Tibial nerve (tissue), 4 donors: ENCODE measurements around the gene ZSCAN16. TPM values are rescaled to one million over a fixed set of nuclear protein-coding genes. Genes with fewer than 3 reads are reported as not detected.

Source experiments
- DNase-seq, 2 donors: peaks; one replicate each; pipeline ENCODE4 v3.0.0-alpha.2; 2019; ENCODE audit warnings: low spot score in 2 of 2
- H3K27ac ChIP-seq, 4 donors: fragments of 200-600 bp; sonication (generic) in 3 of 4; one replicate each; pipeline ENCODE4 v1.5.1; 2017 to 2019; ENCODE audit warnings: mild to moderate bottlenecking in 1 of 4
- H3K27me3 ChIP-seq, 2 donors: fragments of 200-600 bp; sonication (generic) in 1 of 2; one replicate each; pipeline versions ENCODE4 v1.5.1 to v1.6.0; 2017 to 2019
- H3K36me3 ChIP-seq, 3 donors: fragments of 200-600 bp; sonication (generic); one replicate each; pipeline ENCODE4 v1.5.1; 2018 to 2019
- H3K4me1 ChIP-seq, 4 donors: fragments of 200-600 bp; sonication (generic) in 3 of 4; one replicate each; pipeline ENCODE4 v1.5.1; 2017 to 2019
- H3K4me3 ChIP-seq, 4 donors: fragments of 200-600 bp; sonication (generic) in 3 of 4; one replicate each; pipeline ENCODE4 v1.5.1; 2017 to 2019; ENCODE audit warnings: mild to moderate bottlenecking in 1 of 4, moderate library complexity in 1 of 4
- H3K9me3 ChIP-seq, 4 donors: fragments of 200-600 bp; sonication (generic) in 3 of 4; one replicate each; pipeline ENCODE4 v1.5.1; 2017 to 2019
- EP300 ChIP-seq, 2 donors: sonication (generic); formaldehyde crosslinking; IDR thresholded peaks; one replicate each; pipeline ENCODE4 v1.6.1; 2017; ENCODE audit warnings: antibody characterized with exemption in 2 of 2, mild to moderate bottlenecking in 1 of 2
- POLR2A ChIP-seq, 2 donors: fragments of 450-650 bp; IDR thresholded peaks; one replicate each; pipeline ENCODE4 v1.6.1; 2017; ENCODE audit warnings: antibody characterized with exemption in 2 of 2, mild to moderate bottlenecking in 2 of 2, moderate library complexity in 2 of 2
- WGBS, 2 donors: methylation state at CpG; one replicate each; pipeline ENCODE4 v1.1.5; 2018; 5-methylcytosine and 5-hydroxymethylcytosine counted together
- total RNA-seq, 4 donors: library from RNA; depleted of rRNA; stranded (reverse); fragments of >200 nt; gene quantifications; one replicate each; pipeline ENCODE4 v1.1.0, GENCODE V29; 2016
- TF ChIP-seq, protein P1 (sequence below), 5 experiments: fragments of 200-600 bp in 3 of 5; fragments of 450-650 bp in 2 of 5; sonication (generic) in 3 of 5; IDR thresholded peaks; one replicate each; pipeline ENCODE4 v1.5.1; 2016 to 2019; ENCODE audit warnings: antibody characterized with exemption in 5 of 5, mild to moderate bottlenecking in 3 of 5, moderate library complexity in 2 of 5

ZSCAN16 gene
- total RNA-seq, 4 donors from 2014 or later: 0.78 to 9.9 (median 3.6) TPM

- no peak for DNase-seq
- Histone ChIP-seq H3K36me3 (peaks cover 0 to 55% (median 0%) of the 10 kb centered on the region in 3 donors), H3K27ac (peak overlapping the region in 1 of 4 donors; percentile 69), H3K27me3 (no peaks in the 10 kb centered on the region), H3K4me1 (peaks cover 0 to 22% (median 6%) of the 10 kb centered on the region in 4 donors), H3K4me3 (no peak overlapping the region), H3K9me3 (no peaks in the 10 kb centered on the region)
- TF ChIP-seq, protein P1, sequence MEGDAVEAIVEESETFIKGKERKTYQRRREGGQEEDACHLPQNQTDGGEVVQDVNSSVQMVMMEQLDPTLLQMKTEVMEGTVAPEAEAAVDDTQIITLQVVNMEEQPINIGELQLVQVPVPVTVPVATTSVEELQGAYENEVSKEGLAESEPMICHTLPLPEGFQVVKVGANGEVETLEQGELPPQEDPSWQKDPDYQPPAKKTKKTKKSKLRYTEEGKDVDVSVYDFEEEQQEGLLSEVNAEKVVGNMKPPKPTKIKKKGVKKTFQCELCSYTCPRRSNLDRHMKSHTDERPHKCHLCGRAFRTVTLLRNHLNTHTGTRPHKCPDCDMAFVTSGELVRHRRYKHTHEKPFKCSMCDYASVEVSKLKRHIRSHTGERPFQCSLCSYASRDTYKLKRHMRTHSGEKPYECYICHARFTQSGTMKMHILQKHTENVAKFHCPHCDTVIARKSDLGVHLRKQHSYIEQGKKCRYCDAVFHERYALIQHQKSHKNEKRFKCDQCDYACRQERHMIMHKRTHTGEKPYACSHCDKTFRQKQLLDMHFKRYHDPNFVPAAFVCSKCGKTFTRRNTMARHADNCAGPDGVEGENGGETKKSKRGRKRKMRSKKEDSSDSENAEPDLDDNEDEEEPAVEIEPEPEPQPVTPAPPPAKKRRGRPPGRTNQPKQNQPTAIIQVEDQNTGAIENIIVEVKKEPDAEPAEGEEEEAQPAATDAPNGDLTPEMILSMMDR (IDR thresholded peaks at IDR 0.05): no peak
- no peak for TF ChIP-seq EP300 (IDR thresholded peaks at IDR 0.05)
- no peak for TF ChIP-seq POLR2A (IDR thresholded peaks at IDR 0.05)
- WGBS, 2 donors: 71 to 82% methylated on average over 3 to 4 of the region's 4 CpGs
Observed at GRCh38 chr6:28125401-28125800, 992 bp downstream of the ZSCAN16 start.

- H3K27me3 ChIP-seq: no peaks in the 10 kb centered on the region
- no peak for TF ChIP-seq EP300 (IDR thresholded peaks at IDR 0.05)
- TF ChIP-seq, protein P1 (IDR thresholded peaks at IDR 0.05): peak in 2 of 5 experiments; percentile 13 to 14
- H3K36me3 ChIP-seq: peaks cover 0 to 21% (median 0%) of the 10 kb centered on the region in 3 donors
- no peak overlapping the region for H3K27ac ChIP-seq
- peaks cover 0 to 51% (median 11%) of the 10 kb centered on the region in 4 donors for H3K4me1 ChIP-seq
- no peak overlapping the region for H3K4me3 ChIP-seq
- 51 to 55% methylated on average over 3 of the region's 3 CpGs for WGBS, 2 donors
- no peaks in the 10 kb centered on the region for H3K9me3 ChIP-seq
- DNase-seq: no peak
Observed at GRCh38 chr6:28134015-28134414, 9.6 kb downstream of the ZSCAN16 start.

DNA sequence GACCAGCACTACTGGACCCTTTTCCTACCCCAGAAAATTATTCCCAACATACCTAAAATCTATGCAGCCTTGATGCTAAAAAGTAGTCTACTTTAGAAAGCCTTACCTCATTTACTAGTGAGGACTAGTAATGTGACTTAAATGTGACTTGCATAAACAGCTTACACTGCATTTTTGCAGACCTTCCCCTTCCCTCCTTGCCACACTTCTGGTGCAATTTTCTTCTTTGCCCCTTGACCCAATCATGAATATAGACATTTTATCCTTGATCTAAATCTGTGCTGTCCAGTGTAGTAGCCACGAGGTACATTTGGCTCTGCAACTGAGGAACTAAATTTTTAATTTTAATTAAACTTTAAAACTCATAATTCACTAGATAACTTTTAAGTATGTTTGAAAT, 10.3 kb downstream of the ZSCAN16 start:
- 48 to 49% methylated on average over 1 of the region's 1 CpG for WGBS, 2 donors
- peaks cover 0 to 51% (median 11%) of the 10 kb centered on the region in 4 donors for H3K4me1 ChIP-seq
- H3K9me3 ChIP-seq: no peaks in the 10 kb centered on the region
- peak in 1 of 2 donors; percentile 27 for TF ChIP-seq EP300 (IDR thresholded peaks at IDR 0.05)
- TF ChIP-seq POLR2A (IDR thresholded peaks at IDR 0.05): no peak
- TF ChIP-seq, protein P1 (IDR thresholded peaks at IDR 0.05): no peak
- H3K4me3 ChIP-seq: no peak overlapping the region
- no peak for DNase-seq
- H3K36me3 ChIP-seq: peaks cover 0 to 15% (median 0%) of the 10 kb centered on the region in 3 donors
- no peaks in the 10 kb centered on the region for H3K27me3 ChIP-seq
- no peak overlapping the region for H3K27ac ChIP-seq

DNA sequence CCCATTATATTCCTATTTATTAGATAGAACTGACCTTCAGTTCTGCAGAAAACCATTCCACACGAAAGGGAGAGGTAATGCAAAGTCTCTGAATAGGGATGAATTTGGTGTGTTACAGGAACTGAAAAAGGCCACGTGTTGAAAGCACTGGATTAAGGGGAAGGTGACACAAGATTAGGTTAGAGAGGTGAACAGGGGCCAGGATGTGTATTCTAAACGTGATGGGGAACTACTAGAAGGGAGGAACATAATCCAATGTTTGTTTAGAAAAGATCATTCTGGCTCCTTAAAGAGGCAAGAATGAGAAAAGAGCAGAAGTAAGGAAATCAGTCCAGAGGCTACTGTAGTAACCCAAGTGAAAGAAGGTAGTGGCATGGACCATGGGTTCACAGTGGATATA, 11.0 kb downstream of the ZSCAN16 start:
- H3K27ac ChIP-seq: peak overlapping the region in 1 of 4 donors; percentile 93
- H3K9me3 ChIP-seq: no peaks in the 10 kb centered on the region
- H3K27me3 ChIP-seq: no peaks in the 10 kb centered on the region
- DNase-seq: no peak
- peaks cover 0 to 11% (median 0%) of the 10 kb centered on the region in 3 donors for H3K36me3 ChIP-seq
- TF ChIP-seq EP300 (IDR thresholded peaks at IDR 0.05) (no peak), POLR2A (IDR thresholded peaks at IDR 0.05) (no peak)
- TF ChIP-seq, protein P1 (IDR thresholded peaks at IDR 0.05): no peak
- H3K4me3 ChIP-seq: peak overlapping the region in 1 of 4 donors; percentile 77
- H3K4me1 ChIP-seq: peaks cover 0 to 54% (median 11%) of the 10 kb centered on the region in 4 donors
- WGBS, 2 donors: 16 to 19% methylated on average over 3 of the region's 3 CpGs

GRCh38 chr6:28136585-28137504, 12.4 kb downstream of the ZSCAN16 start:
- TF ChIP-seq, protein P1 (IDR thresholded peaks at IDR 0.05): peak in 1 of 5 experiments; percentile 16
- TF ChIP-seq POLR2A (IDR thresholded peaks at IDR 0.05) (peak in 1 of 2 donors; percentile 42), EP300 (IDR thresholded peaks at IDR 0.05) (peak in 1 of 2 donors; percentile 87)
- WGBS, 2 donors: 0 to 1% methylated on average over 39 to 46 of the region's 58 CpGs
- H3K36me3 ChIP-seq: peaks cover 0 to 5% (median 0%) of the 10 kb centered on the region in 3 donors
- peak overlapping the region; percentile 93 to 94 (median 94) for H3K27ac ChIP-seq
- H3K9me3 ChIP-seq: no peaks in the 10 kb centered on the region
- peak; percentile 78 to 88 for DNase-seq
- H3K4me1 ChIP-seq: peaks cover 0 to 63% (median 14%) of the 10 kb centered on the region in 4 donors
- no peaks in the 10 kb centered on the region for H3K27me3 ChIP-seq
- peak overlapping the region; percentile 69 to 95 (median 84) for H3K4me3 ChIP-seq
